Astrocyte (in vitro differentiated cells and primary cell): ENCODE data around the gene USP47. TPM values are rescaled to one million over a fixed set of nuclear protein-coding genes. Genes with fewer than 3 reads are reported as not detected.
A peak's percentile ranks its signal among the peaks of the same experiment; 100 is the strongest.

Source experiments
- DNase-seq: peaks from one replicate; pipeline ENCODE4 v3.0.0-alpha.2; 2010; ENCODE audit warnings: low read depth
- FAIRE-seq: peaks from 2 replicates; lab custom pipeline; 2011; peaks lifted over from hg19 to GRCh38; lab: Jason Lieb, UNC
- H2AFZ ChIP-seq: 2 replicates; pipeline ENCODE4 v1.6.0; 2012; ENCODE audit warnings: low read depth, low read length, inconsistent platforms
- H3K27ac ChIP-seq: 2 replicates; pipeline ENCODE4 v1.5.1; 2011; ENCODE audit warnings: low read depth, low read length, inconsistent platforms
- H3K27me3 ChIP-seq: 2 replicates; pipeline ENCODE4 v1.6.0; 2011; ENCODE audit warnings: low read length, inconsistent platforms; ENCODE audit not compliant: insufficient read depth
- H3K36me3 ChIP-seq: 2 replicates; pipeline ENCODE4 v1.5.1; 2011; ENCODE audit warnings: low read length, inconsistent platforms; ENCODE audit not compliant: insufficient read depth
- H3K4me1 ChIP-seq: 2 replicates; pipeline ENCODE4 v1.5.1; 2011; ENCODE audit warnings: low read length, inconsistent platforms; ENCODE audit not compliant: insufficient read depth
- H3K4me2 ChIP-seq: 2 replicates; pipeline ENCODE4 v1.6.0; 2012; ENCODE audit warnings: low read length, inconsistent platforms
- H3K4me3 ChIP-seq: 2 replicates; pipeline ENCODE4 v1.5.1; 2011; ENCODE audit warnings: low read depth, mild to moderate bottlenecking, low read length, inconsistent platforms; ENCODE audit not compliant: insufficient read depth
- H3K79me2 ChIP-seq: 2 replicates; pipeline ENCODE4 v1.6.0; 2012; ENCODE audit warnings: mild to moderate bottlenecking, low read length, inconsistent platforms; ENCODE audit not compliant: insufficient read depth
- H3K9ac ChIP-seq: 2 replicates; pipeline ENCODE4 v1.6.0; 2012; ENCODE audit warnings: mild to moderate bottlenecking, low read length, inconsistent platforms
- H3K9me3 ChIP-seq: 2 replicates; pipeline ENCODE4 v1.5.1; 2012; ENCODE audit warnings: low read depth, mild to moderate bottlenecking, low read length, inconsistent platforms; ENCODE audit not compliant: insufficient read depth
- H4K20me1 ChIP-seq: 2 replicates; pipeline ENCODE4 v1.6.0; 2012; ENCODE audit warnings: low read length, inconsistent platforms; ENCODE audit not compliant: insufficient read depth
- H3K27ac Mint-ChIP-seq: one replicate; pipeline ENCODE4 v1.8.0; 2021; ENCODE audit warnings: mild to moderate bottlenecking, mixed read lengths; ENCODE audit not compliant: unreplicated experiment
- H3K27me3 Mint-ChIP-seq: one replicate; pipeline ENCODE4 v1.8.0; 2021; ENCODE audit warnings: low read depth, mixed read lengths; ENCODE audit not compliant: unreplicated experiment
- H3K36me3 Mint-ChIP-seq: one replicate; pipeline ENCODE4 v1.8.0; 2021; ENCODE audit warnings: low read depth, mixed read lengths; ENCODE audit not compliant: unreplicated experiment
- H3K4me1 Mint-ChIP-seq: one replicate; pipeline ENCODE4 v1.8.0; 2021; ENCODE audit warnings: low read depth, mixed read lengths; ENCODE audit not compliant: unreplicated experiment
- H3K4me3 Mint-ChIP-seq: one replicate; pipeline ENCODE4 v1.8.0; 2021; ENCODE audit warnings: mild to moderate bottlenecking, moderate library complexity, mixed read lengths; ENCODE audit not compliant: unreplicated experiment
- H3K9me3 Mint-ChIP-seq: one replicate; pipeline ENCODE4 v1.8.0; 2021; ENCODE audit warnings: mild to moderate bottlenecking, mixed read lengths; ENCODE audit not compliant: unreplicated experiment
- EZH2 ChIP-seq: IDR thresholded peaks from 2 replicates; pipeline ENCODE4 v1.6.1; 2012; ENCODE audit warnings: mild to moderate bottlenecking, low read length, inconsistent platforms; ENCODE audit not compliant: insufficient read depth
- total RNA-seq: library from RNA; stranded (reverse); gene quantifications from 2 replicates; pipeline ENCODE4 v1.2.1, GENCODE V29; 2021
- TF ChIP-seq, protein P1 (sequence below): IDR thresholded peaks from 2 replicates; pipeline ENCODE4 v1.5.1; 2011; ENCODE audit warnings: low read depth, mild to moderate bottlenecking, inconsistent platforms, low read length, moderate library complexity; ENCODE audit not compliant: insufficient read depth

Gene USP47
- total RNA-seq, 1 donor from 2014 or later, result 49.5 TPM

DNA sequence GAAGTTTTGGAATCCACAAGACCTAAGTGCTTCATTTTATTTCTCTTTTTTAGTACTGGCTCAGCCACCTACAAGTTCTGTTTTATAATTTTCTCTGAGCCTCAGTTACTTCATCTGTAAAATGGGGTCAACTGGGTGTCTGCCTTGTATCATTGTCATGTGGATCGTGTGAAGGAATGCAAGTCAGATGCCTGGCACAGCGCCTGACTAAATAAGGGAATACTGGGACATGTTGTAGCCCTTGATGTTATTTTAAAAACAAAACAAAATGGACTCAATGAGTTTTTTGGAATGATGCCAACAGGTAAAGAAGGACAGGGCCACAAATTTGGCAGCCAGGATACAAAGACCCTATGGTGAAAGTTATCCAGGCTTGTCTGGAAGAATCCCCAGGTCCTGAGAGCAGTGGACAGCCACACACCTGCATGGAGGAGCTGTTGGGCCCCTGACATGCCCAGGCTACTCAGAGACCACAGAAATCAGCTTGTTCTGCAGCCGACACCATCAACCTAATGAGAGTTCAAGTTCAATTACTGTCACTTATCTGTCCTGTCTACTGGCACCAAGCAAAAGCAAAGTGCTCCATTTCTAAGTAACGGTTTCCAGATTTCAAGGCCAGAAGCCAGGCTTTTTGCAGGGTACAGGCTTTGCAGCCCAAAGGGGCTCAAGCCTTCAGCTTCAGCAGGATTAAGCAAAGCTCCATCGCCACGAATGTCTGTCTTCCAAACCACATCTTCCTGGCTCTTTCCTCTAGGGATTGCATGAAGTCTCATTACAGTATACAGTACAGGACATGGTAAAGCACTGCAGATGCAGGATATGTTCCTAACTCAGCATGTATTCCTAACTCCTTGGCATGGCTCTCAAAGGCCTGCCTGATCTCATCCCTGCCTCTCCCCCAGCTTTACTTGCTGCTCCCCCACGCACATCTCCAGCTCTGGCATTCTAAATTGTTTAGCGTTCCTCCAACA lies 148.3 kb downstream of the USP47 start:
- peaks cover 75% of the 10 kb centered on the region for H3K4me1 ChIP-seq
- H3K27ac ChIP-seq, result no peak overlapping the region
- no peaks in the 10 kb centered on the region for H3K9me3 Mint-ChIP-seq
- FAIRE-seq (peak; percentile 39), DNase-seq (no peak)
- peaks cover 18% of the 10 kb centered on the region for H3K79me2 ChIP-seq
- no peaks in the 10 kb centered on the region for H3K27me3 Mint-ChIP-seq
- peak overlapping the region; percentile 38 for H3K27ac Mint-ChIP-seq
- no peaks in the 10 kb centered on the region for H3K27me3 ChIP-seq
- peak overlapping the region; percentile 12 for H3K4me3 Mint-ChIP-seq
- H3K9me3 ChIP-seq, result no peaks in the 10 kb centered on the region
- no peak overlapping the region for H3K9ac ChIP-seq
- peaks cover 30% of the 10 kb centered on the region for H3K36me3 Mint-ChIP-seq
- H3K4me1 Mint-ChIP-seq, result peaks cover 83% of the 10 kb centered on the region
- H3K36me3 ChIP-seq, result no peaks in the 10 kb centered on the region
- H2AFZ ChIP-seq, result no peak overlapping the region
- no peak overlapping the region for H3K4me3 ChIP-seq
- no peak overlapping the region for H3K4me2 ChIP-seq
- no peak for TF ChIP-seq EZH2
- TF ChIP-seq, protein P1, sequence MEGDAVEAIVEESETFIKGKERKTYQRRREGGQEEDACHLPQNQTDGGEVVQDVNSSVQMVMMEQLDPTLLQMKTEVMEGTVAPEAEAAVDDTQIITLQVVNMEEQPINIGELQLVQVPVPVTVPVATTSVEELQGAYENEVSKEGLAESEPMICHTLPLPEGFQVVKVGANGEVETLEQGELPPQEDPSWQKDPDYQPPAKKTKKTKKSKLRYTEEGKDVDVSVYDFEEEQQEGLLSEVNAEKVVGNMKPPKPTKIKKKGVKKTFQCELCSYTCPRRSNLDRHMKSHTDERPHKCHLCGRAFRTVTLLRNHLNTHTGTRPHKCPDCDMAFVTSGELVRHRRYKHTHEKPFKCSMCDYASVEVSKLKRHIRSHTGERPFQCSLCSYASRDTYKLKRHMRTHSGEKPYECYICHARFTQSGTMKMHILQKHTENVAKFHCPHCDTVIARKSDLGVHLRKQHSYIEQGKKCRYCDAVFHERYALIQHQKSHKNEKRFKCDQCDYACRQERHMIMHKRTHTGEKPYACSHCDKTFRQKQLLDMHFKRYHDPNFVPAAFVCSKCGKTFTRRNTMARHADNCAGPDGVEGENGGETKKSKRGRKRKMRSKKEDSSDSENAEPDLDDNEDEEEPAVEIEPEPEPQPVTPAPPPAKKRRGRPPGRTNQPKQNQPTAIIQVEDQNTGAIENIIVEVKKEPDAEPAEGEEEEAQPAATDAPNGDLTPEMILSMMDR, result no peak
- no peaks in the 10 kb centered on the region for H4K20me1 ChIP-seq

DNA sequence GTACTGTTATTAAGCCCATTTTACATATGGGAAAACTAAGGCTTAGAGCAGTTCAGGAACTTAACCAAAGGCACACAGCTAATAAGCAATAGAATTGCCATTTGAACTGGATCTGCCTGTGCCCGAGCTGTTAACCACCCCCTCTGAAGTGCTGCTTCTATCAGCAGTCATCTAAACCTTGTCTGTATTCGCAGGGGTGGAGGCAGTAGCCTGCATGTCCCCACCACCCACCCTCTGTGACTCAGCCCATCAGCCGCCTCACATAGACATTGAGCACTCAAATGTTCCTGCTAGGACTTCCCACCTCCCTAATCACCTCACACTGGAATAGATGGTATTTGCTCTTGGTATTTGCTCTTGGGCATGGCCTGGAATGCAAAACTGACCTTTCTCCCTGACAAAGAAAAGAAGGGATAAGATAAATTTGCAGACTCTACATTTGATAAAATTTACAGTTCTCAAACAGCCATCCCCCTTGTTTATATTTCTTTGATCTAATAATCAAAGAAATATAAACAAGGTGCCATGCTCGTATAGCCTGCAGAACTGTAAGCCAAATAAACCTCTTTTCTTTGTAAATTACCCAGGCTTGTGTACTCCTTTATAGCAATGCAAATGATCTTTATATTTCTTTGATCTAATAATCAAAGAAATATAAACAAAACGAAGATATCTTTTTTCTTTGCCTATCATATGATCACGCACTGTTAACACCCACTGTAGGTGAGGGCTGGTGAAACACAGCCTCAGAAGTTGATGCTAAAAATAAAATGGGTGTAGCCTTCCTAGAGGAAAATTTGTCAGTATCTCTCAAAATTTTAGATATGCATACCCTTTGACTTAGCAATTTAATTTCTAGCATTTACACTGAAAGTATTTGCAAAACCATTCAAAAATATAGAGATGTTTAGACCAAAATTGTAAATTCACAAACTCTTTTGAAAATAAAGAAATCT lies 150.8 kb downstream of the USP47 start:
- Histone ChIP-seq H3K79me2 (peaks cover 17% of the 10 kb centered on the region), H3K4me3 (no peak overlapping the region), H3K4me2 (peak overlapping the region; percentile 57), H3K27me3 (no peaks in the 10 kb centered on the region), H3K4me1 (peaks cover 57% of the 10 kb centered on the region), H4K20me1 (no peaks in the 10 kb centered on the region), H3K27ac (peak overlapping the region; percentile 44), H3K36me3 (peaks cover 13% of the 10 kb centered on the region), H3K9me3 (no peaks in the 10 kb centered on the region), H3K9ac (peak overlapping the region; percentile 35), H2AFZ (no peak overlapping the region)
- TF ChIP-seq, protein P1, result no peak
- TF ChIP-seq EZH2, result no peak
- FAIRE-seq (peak; percentile 23), DNase-seq (peak; percentile 64)
- H3K4me3 Mint-ChIP-seq, result no peak overlapping the region
- no peaks in the 10 kb centered on the region for H3K27me3 Mint-ChIP-seq
- H3K36me3 Mint-ChIP-seq, result peaks cover 34% of the 10 kb centered on the region
- peak overlapping the region; percentile 83 for H3K27ac Mint-ChIP-seq
- peaks cover 73% of the 10 kb centered on the region for H3K4me1 Mint-ChIP-seq
- H3K9me3 Mint-ChIP-seq, result no peaks in the 10 kb centered on the region
